NCI-H2196 treated with DMSO at 0.1 percent for 48 hours (cell line): ENCODE measurements around the gene HPX.
"Not testable (repeated sequence)": the region's sequence is repeated elsewhere in the genome, so short reads cannot be mapped to it uniquely, and the experiment has no call there.

Experiments used
- DNase-seq: peaks from one replicate; lab custom pipeline; 2025; ENCODE audit not compliant: unreplicated experiment; lab: John Stamatoyannopoulos, UW

HPX gene

GRCh38 chr11:6393989-6394670 is 46.7 kb downstream of the HPX start:
- no peak for DNase-seq

GRCh38 chr11:6392251-6392650 is 48.5 kb downstream of the HPX start:
- DNase-seq = not testable (repeated sequence)

- no peak for DNase-seq
Measured at GRCh38 chr11:6391537-6392134, 49.2 kb downstream of the HPX start.

- DNase-seq = no peak
Measured at GRCh38 chr11:6390718-6391469, 49.9 kb downstream of the HPX start.

- DNase-seq = peak; percentile 82
Measured at GRCh38 chr11:6389905-6390717, 50.7 kb downstream of the HPX start, which contains the start of gene SMPD1. Gene SMPD1, plus strand, starts transcription at chr11:6390474. Its CDS starts 125 bp downstream, at chr11:6390599.

GRCh38 chr11:6388748-6389147 is 52.0 kb downstream of the HPX start:
- no peak for DNase-seq

- DNase-seq = no peak
Measured at GRCh38 chr11:6387811-6388599, 52.8 kb downstream of the HPX start.

GRCh38 chr11:6385046-6385777 is 55.6 kb downstream of the HPX start:
- DNase-seq = no peak
